A549 (cell line): ENCODE results near the gene POP4. TPM values are rescaled to one million over a fixed set of nuclear protein-coding genes. Genes with fewer than 3 reads are reported as not detected.

Source experiments
- ATAC-seq, 2 experiments: fragments of 200-7000 bp in 1 of 2; fragments of >200 bp in 1 of 2; cut with Nextera tagmentation in 1 of 2; cut with Tn5 transposase in 1 of 2; 3 replicates each; pipeline versions ENCODE4 v1.8.0 to v1.9.1; 2018 to 2020; ENCODE audit warnings: mild to moderate bottlenecking in 1 of 2, moderate library complexity in 1 of 2
- CTCF ChIA-PET: fragments of 300-600 bp; sonication (Branson Sonifier 250); formaldehyde crosslinking; extraction: SDS; loops from one replicate; lab custom pipeline; 2021; ENCODE audit warnings: antibody characterized with exemption, inconsistent platforms; lab: Yijun Ruan, JAX
- POLR2A ChIA-PET: fragments of 350-600 bp; formaldehyde crosslinking; extraction: SDS; loops from one replicate; lab custom pipeline; 2021; ENCODE audit warnings: antibody characterized with exemption, inconsistent platforms; lab: Yijun Ruan, JAX
- DNase-seq, 2 experiments: peaks; one replicate each; pipeline versions ENCODE4 v3.0.0 to v3.0.0-alpha.2; 2011 to 2016; ENCODE audit warnings: low read depth in 1 of 2, low spot score in 1 of 2
- FAIRE-seq: peaks from 2 replicates; lab custom pipeline; 2011; peaks lifted over from hg19 to GRCh38; lab: Jason Lieb, UNC
- H3K27ac ChIP-seq, 2 experiments: fragments of >200 bp; sonication (Bioruptor Twin); formaldehyde crosslinking; 3 replicates each; pipeline ENCODE4 v1.5.1; 2016 to 2017
- H3K4me1 ChIP-seq: fragments of >200 bp; sonication (Bioruptor Twin); formaldehyde crosslinking; 3 replicates; pipeline ENCODE4 v1.6.1; 2016
- H3K4me2 ChIP-seq: fragments of >200 bp; sonication (Bioruptor Twin); formaldehyde crosslinking; 3 replicates; pipeline ENCODE4 v1.6.1; 2016
- H3K4me3 ChIP-seq: fragments of >200 bp; sonication (Bioruptor Twin); formaldehyde crosslinking; 3 replicates; pipeline ENCODE4 v1.5.1; 2016
- H3K9me3 ChIP-seq: fragments of >200 bp; sonication (Bioruptor Twin); formaldehyde crosslinking; 3 replicates; pipeline ENCODE4 v1.6.1; 2016
- CTCF ChIP-seq: fragments of >200 bp; sonication (Bioruptor Twin); formaldehyde crosslinking; IDR thresholded peaks from 3 replicates; pipeline ENCODE4 v1.5.1; 2016
- E2F6 ChIP-seq: IDR thresholded peaks from 2 replicates; pipeline ENCODE4 v1.6.1; 2012; ENCODE audit warnings: low read depth, borderline replicate concordance
- EP300 ChIP-seq, 2 experiments: fragments of >200 bp; sonication (Bioruptor Twin); formaldehyde crosslinking; IDR thresholded peaks; 2 replicates in 1 of 2; 3 replicates in 1 of 2; pipeline ENCODE4 v1.6.1; 2016 to 2017
- HEYL ChIP-seq: fragments of 250-450 bp; sonication (Bioruptor Pico); IDR thresholded peaks from 2 replicates; pipeline ENCODE4 v1.8.0; 2021; ENCODE audit warnings: mild to moderate bottlenecking, moderate library complexity
- JUN ChIP-seq, 2 experiments: fragments of >200 bp; sonication (Bioruptor Twin); formaldehyde crosslinking; IDR thresholded peaks; 2 replicates in 1 of 2; 3 replicates in 1 of 2; pipeline ENCODE4 v1.6.1; 2016 to 2017
- KDM5A ChIP-seq: fragments of 200-600 bp; sonication (generic); IDR thresholded peaks from 2 replicates; pipeline ENCODE4 v1.6.1; 2016; ENCODE audit warnings: antibody characterized with exemption, mild to moderate bottlenecking
- MAX ChIP-seq: IDR thresholded peaks from 2 replicates; pipeline ENCODE4 v1.6.1; 2012
- NPAS2 ChIP-seq: fragments of 250-450 bp; sonication (Bioruptor Pico); IDR thresholded peaks from 2 replicates; pipeline ENCODE4 v1.8.0; 2022; ENCODE audit warnings: mild to moderate bottlenecking, moderate library complexity, borderline replicate concordance
- PHF8 ChIP-seq: fragments of 200-600 bp; sonication (generic); IDR thresholded peaks from 2 replicates; pipeline ENCODE4 v1.6.1; 2016; ENCODE audit warnings: low read depth, mild to moderate bottlenecking, antibody characterized with exemption, moderate library complexity, borderline replicate concordance
- RCOR1 ChIP-seq: fragments of 150-350 bp; IDR thresholded peaks from 2 replicates; pipeline ENCODE4 v1.6.1; 2014; ENCODE audit warnings: antibody characterized with exemption, low read length, low read depth
- RNF2 ChIP-seq: fragments of 200-600 bp; sonication (generic); IDR thresholded peaks from 2 replicates; pipeline ENCODE4 v1.6.1; 2016; ENCODE audit warnings: low read depth, mild to moderate bottlenecking, antibody characterized with exemption, moderate library complexity, borderline replicate concordance
- SMC3 ChIP-seq: fragments of >200 bp; sonication (Bioruptor Twin); formaldehyde crosslinking; IDR thresholded peaks from 3 replicates; pipeline ENCODE4 v1.6.1; 2018; ENCODE audit warnings: inconsistent platforms
- TFCP2L1 ChIP-seq: fragments of 250-450 bp; sonication (Bioruptor Pico); IDR thresholded peaks from 2 replicates; pipeline ENCODE4 v1.5.0; 2021; ENCODE audit warnings: mild to moderate bottlenecking
- TP53 ChIP-seq: fragments of 250-450 bp; sonication (Bioruptor Pico); IDR thresholded peaks from 2 replicates; pipeline ENCODE4 v1.5.0; 2021; ENCODE audit warnings: mild to moderate bottlenecking, moderate library complexity
- USF2 ChIP-seq: fragments of 450-650 bp; IDR thresholded peaks from 2 replicates; pipeline ENCODE4 v1.6.1; 2014; ENCODE audit warnings: antibody characterized with exemption
- ZFP36 ChIP-seq: fragments of 450-650 bp; IDR thresholded peaks from 2 replicates; pipeline ENCODE4 v1.6.1; 2014; ENCODE audit warnings: borderline replicate concordance; ENCODE audit not compliant: partially characterized antibody
- WGBS: methylation state at CpG from one replicate; pipeline ENCODE4 v1.1.6; 2017; ENCODE audit errors: missing lambda C conversion rate; 5-methylcytosine and 5-hydroxymethylcytosine counted together
- polyA plus RNA-seq, 4 experiments: library from polyadenylated mRNA; depleted of rRNA in 3 of 4; stranded (reverse); fragments of >200 nt; fragmentation: RNase III in 1 of 4; extraction: RNeasy Plus Mini Kit Qiagen cat#74134 plus additional on column Dnase treatment in 1 of 4; gene quantifications; 2 replicates in 3 of 4; 3 replicates in 1 of 4; pipeline ENCODE4 v1.2.3, GENCODE V29; 2011 to 2017

Gene POP4
- polyA plus RNA-seq, 2 of the 4 experiments (the other 2 are of a cell fraction): 202 to 208 TPM

- TF ChIP-seq USF2 (no peak), KDM5A (no peak), JUN (IDR thresholded peaks at IDR 0.05) (no peak), SMC3 (peak; percentile 84), CTCF (peak; percentile 98), PHF8 (no peak), HEYL (CRISPR knock-in tag) (no peak)
Measured at GRCh38 chr19:29610574-29611271, 4.6 kb downstream of the POP4 start (continued).

- Histone ChIP-seq H3K4me1 (peaks cover 3% of the 10 kb centered on the region; the same call in 1 of the 3 replicates), H3K4me2 (no peak overlapping the region), H3K9me3 (no peaks in the 10 kb centered on the region), H3K4me3 (no peak overlapping the region), H3K27ac (no peak overlapping the region)
- ChIA-PET CTCF (interaction anchor here (0.7 to 10.4 kb wide), 23 partner anchors 13 to 260 kb away, joined by 3 to 490 read pairs (median 14); partner anchors contain the start of genes C19orf12 and PLEKHF1), POLR2A (interaction anchor here (3.9 kb wide), 1 partner anchor 103 kb away, joined by 60 read pairs; the partner anchor contains the start of gene C19orf12)
- WGBS: 89% methylated on average over 9 of the region's 9 CpGs
- DNase-seq: no peak
- no peak for ATAC-seq
- TF ChIP-seq RCOR1: no peak
- no peak for FAIRE-seq
Measured at GRCh38 chr19:29612121-29612520, 6.0 kb downstream of the POP4 start.

GRCh38 chr19:29612801-29613595, 6.9 kb downstream of the POP4 start:
- ATAC-seq (no peak), FAIRE-seq (no peak), DNase-seq (no peak)
- 90% methylated on average over 21 of the region's 21 CpGs for WGBS
- TF ChIP-seq MAX (no peak), NPAS2 (CRISPR knock-in tag) (no peak), TFCP2L1 (CRISPR knock-in tag) (no peak), JUN (IDR thresholded peaks at IDR 0.05) (no peak), TP53 (CRISPR knock-in tag) (no peak), EP300 (IDR thresholded peaks at IDR 0.05) (no peak), E2F6 (no peak), ZFP36 (no peak), RNF2 (no peak)
- POLR2A ChIA-PET: no interaction called here
- no peak overlapping the region for H3K4me3 ChIP-seq
- H3K9me3 ChIP-seq: no peaks in the 10 kb centered on the region
- CTCF ChIA-PET: interaction anchor here (1.2 to 10.4 kb wide), 10 partner anchors 12 to 147 kb away, joined by 3 to 490 read pairs (median 60); partner anchors contain the start of genes C19orf12 and PLEKHF1
- no peaks in the 10 kb centered on the region for H3K4me1 ChIP-seq
- H3K27ac ChIP-seq: no peak overlapping the region
- no peak overlapping the region for H3K4me2 ChIP-seq
